Measurements from ENCODE around the gene GCNT2. TPM values are rescaled to one million over a fixed set of nuclear protein-coding genes. Genes with fewer than 3 reads are reported as not detected.
A peak's percentile ranks its signal among the peaks of the same experiment; 100 is the strongest.

GCNT2 gene
- total RNA-seq, 1 experiment from 2014 or later, result 27.3 TPM

- no peak overlapping the region for H3K27ac ChIP-seq
- H3K9me3 ChIP-seq (replicated peaks), result no peaks in the 10 kb centered on the region; the same call in 1 of the 2 replicates
- H3K4me3 ChIP-seq, result no peak overlapping the region
- DNase-seq (ENCODE audit: low read depth in 1 of 2, low spot score in 2 of 2), result no peak
- no peaks in the 10 kb centered on the region for H3K27me3 ChIP-seq (replicated peaks)
- H3K36me3 ChIP-seq, result peaks cover 6% of the 10 kb centered on the region
- no peaks in the 10 kb centered on the region; the same call in 1 of the 2 replicates for H3K4me1 ChIP-seq (replicated peaks)
Observed at GRCh38 chr6:10583509-10583901, 62.4 kb downstream of the GCNT2 start.

GRCh38 chr6:10584607-10585006 lies 63.5 kb downstream of the GCNT2 start:
- H3K4me3 ChIP-seq, result no peak overlapping the region
- H3K9me3 ChIP-seq (replicated peaks), result no peaks in the 10 kb centered on the region; the same call in 1 of the 2 replicates
- DNase-seq (ENCODE audit: low read depth in 1 of 2, low spot score in 2 of 2), result no peak
- H3K27me3 ChIP-seq (replicated peaks), result no peaks in the 10 kb centered on the region
- H3K27ac ChIP-seq, result no peak overlapping the region
- H3K36me3 ChIP-seq, result peaks cover 6% of the 10 kb centered on the region
- H3K4me1 ChIP-seq (replicated peaks), result no peaks in the 10 kb centered on the region; the same call in 1 of the 2 replicates

- no peaks in the 10 kb centered on the region for H3K27me3 ChIP-seq (replicated peaks)
- no peak for DNase-seq (ENCODE audit: low read depth in 1 of 2, low spot score in 2 of 2)
- H3K9me3 ChIP-seq (replicated peaks), result no peaks in the 10 kb centered on the region; the same call in 1 of the 2 replicates
- H3K4me1 ChIP-seq (replicated peaks), result no peaks in the 10 kb centered on the region; the same call in 1 of the 2 replicates
- H3K36me3 ChIP-seq, result peaks cover 6% of the 10 kb centered on the region
- H3K27ac ChIP-seq, result no peak overlapping the region
- H3K4me3 ChIP-seq, result no peak overlapping the region
Observed at GRCh38 chr6:10585209-10585845, 64.2 kb downstream of the GCNT2 start.

- DNase-seq (ENCODE audit: low read depth in 1 of 2, low spot score in 2 of 2), result no peak
- no peak overlapping the region for H3K27ac ChIP-seq
- H3K4me1 ChIP-seq (replicated peaks), result no peaks in the 10 kb centered on the region; the same call in 1 of the 2 replicates
- H3K4me3 ChIP-seq, result no peak overlapping the region
- H3K36me3 ChIP-seq, result peaks cover 6% of the 10 kb centered on the region
- H3K9me3 ChIP-seq (replicated peaks), result no peaks in the 10 kb centered on the region; the same call in 1 of the 2 replicates
- H3K27me3 ChIP-seq (replicated peaks), result no peaks in the 10 kb centered on the region
Observed at GRCh38 chr6:10586302-10586701, 65.2 kb downstream of the GCNT2 start.

GRCh38 chr6:10587656-10588406 lies 66.7 kb downstream of the GCNT2 start:
- Histone ChIP-seq H3K27me3 (replicated peaks) (no peaks in the 10 kb centered on the region), H3K27ac (no peak overlapping the region), H3K36me3 (peaks cover 6% of the 10 kb centered on the region), H3K4me3 (no peak overlapping the region), H3K4me1 (replicated peaks) (no peaks in the 10 kb centered on the region; the same call in 1 of the 2 replicates), H3K9me3 (replicated peaks) (no peaks in the 10 kb centered on the region; the same call in 1 of the 2 replicates)
- DNase-seq (ENCODE audit: low read depth in 1 of 2, low spot score in 2 of 2), result no peak

- H3K27ac ChIP-seq, result no peak overlapping the region
- no peak for DNase-seq (ENCODE audit: low read depth in 1 of 2, low spot score in 2 of 2)
- H3K27me3 ChIP-seq (replicated peaks), result no peaks in the 10 kb centered on the region
- no peak overlapping the region for H3K4me3 ChIP-seq
- H3K36me3 ChIP-seq, result peaks cover 3% of the 10 kb centered on the region
- no peaks in the 10 kb centered on the region; the same call in 1 of the 2 replicates for H3K4me1 ChIP-seq (replicated peaks)
- no peaks in the 10 kb centered on the region; the same call in 1 of the 2 replicates for H3K9me3 ChIP-seq (replicated peaks)
Observed at GRCh38 chr6:10588562-10589428, 67.6 kb downstream of the GCNT2 start.

GRCh38 chr6:10589429-10589727 lies 68.2 kb downstream of the GCNT2 start:
- no peak overlapping the region for H3K27ac ChIP-seq

GRCh38 chr6:10589983-10590382 lies 68.8 kb downstream of the GCNT2 start:
- peaks cover 3% of the 10 kb centered on the region for H3K36me3 ChIP-seq
- H3K27me3 ChIP-seq (replicated peaks), result no peaks in the 10 kb centered on the region
- DNase-seq (ENCODE audit: low read depth in 1 of 2, low spot score in 2 of 2), result no peak
- H3K9me3 ChIP-seq (replicated peaks), result no peaks in the 10 kb centered on the region; the same call in 1 of the 2 replicates
- no peak overlapping the region for H3K27ac ChIP-seq
- H3K4me3 ChIP-seq, result no peak overlapping the region
- H3K4me1 ChIP-seq (replicated peaks), result peaks cover 2% of the 10 kb centered on the region

More at GRCh38 chr6:10589429-10589727, 68.2 kb downstream of the GCNT2 start:
- peaks cover 3% of the 10 kb centered on the region for H3K36me3 ChIP-seq
- DNase-seq (ENCODE audit: low read depth in 1 of 2, low spot score in 2 of 2), result no peak
- no peaks in the 10 kb centered on the region; the same call in 1 of the 2 replicates for H3K9me3 ChIP-seq (replicated peaks)
- no peaks in the 10 kb centered on the region for H3K27me3 ChIP-seq (replicated peaks)
- H3K4me1 ChIP-seq (replicated peaks), result no peaks in the 10 kb centered on the region; the same call in 1 of the 2 replicates
- H3K4me3 ChIP-seq, result no peak overlapping the region

GRCh38 chr6:10591422-10592160 lies 70.4 kb downstream of the GCNT2 start:
- Histone ChIP-seq H3K27me3 (replicated peaks) (no peaks in the 10 kb centered on the region), H3K9me3 (replicated peaks) (no peaks in the 10 kb centered on the region; the same call in 1 of the 2 replicates), H3K36me3 (peaks cover 3% of the 10 kb centered on the region; the same call in 1 of the 2 replicates), H3K4me1 (replicated peaks) (peaks cover 18% of the 10 kb centered on the region), H3K4me3 (no peak overlapping the region), H3K27ac (no peak overlapping the region)
- no peak for DNase-seq (ENCODE audit: low read depth in 1 of 2, low spot score in 2 of 2)

GRCh38 chr6:10595731-10596664 lies 74.8 kb downstream of the GCNT2 start:
- Histone ChIP-seq H3K4me3 (peak overlapping the region; percentile 17), H3K4me1 (replicated peaks) (peaks cover 34% of the 10 kb centered on the region), H3K36me3 (no peaks in the 10 kb centered on the region), H3K27ac (peak overlapping the region; percentile 70), H3K9me3 (replicated peaks) (no peaks in the 10 kb centered on the region), H3K27me3 (replicated peaks) (no peaks in the 10 kb centered on the region)
- peak; percentile 78 to 85 for DNase-seq (ENCODE audit: low read depth in 1 of 2, low spot score in 2 of 2)

- H3K36me3 ChIP-seq, result no peaks in the 10 kb centered on the region
- H3K27me3 ChIP-seq (replicated peaks), result no peaks in the 10 kb centered on the region
- 0 out of 2 replicates have a peak overlapping the region, but pooled peaks have one; percentile 7 for H3K27ac ChIP-seq
- no peak for DNase-seq (ENCODE audit: low read depth in 1 of 2, low spot score in 2 of 2)
- no peak overlapping the region for H3K4me3 ChIP-seq
- peaks cover 34% of the 10 kb centered on the region for H3K4me1 ChIP-seq (replicated peaks)
- H3K9me3 ChIP-seq (replicated peaks), result no peaks in the 10 kb centered on the region
Observed at GRCh38 chr6:10597499-10598001, 76.4 kb downstream of the GCNT2 start.

All from SJSA1 (cell line).